Tibial artery (tissue), 4 donors: ENCODE data around the gene DDX4.

ENCODE experiments used
- DNase-seq, 2 donors: peaks; one replicate each; pipeline ENCODE4 v3.0.0-alpha.2; 2019
- H3K27ac ChIP-seq, 2 donors: fragments of 200-600 bp; sonication (generic) in 1 of 2; 1 replicate in 1 of 2; 2 replicates in 1 of 2; pipeline ENCODE4 v1.5.1; 2018 to 2019; ENCODE audit warnings: mild to moderate bottlenecking in 1 of 2
- H3K27me3 ChIP-seq, 2 donors: fragments of 200-600 bp; sonication (generic) in 1 of 2; one replicate each; pipeline versions ENCODE4 v1.5.1 to v1.6.0; 2016 to 2019
- H3K36me3 ChIP-seq, 3 donors: fragments of 200-600 bp; sonication (generic) in 2 of 3; one replicate each; pipeline ENCODE4 v1.5.1; 2016 to 2019; ENCODE audit warnings: mild to moderate bottlenecking in 2 of 3
- H3K4me1 ChIP-seq, 4 donors: fragments of 200-600 bp; sonication (generic) in 2 of 4; 1 replicate in 3 of 4; 2 replicates in 1 of 4; pipeline ENCODE4 v1.5.1; 2016 to 2019
- H3K4me3 ChIP-seq, 2 donors: fragments of 200-600 bp; sonication (generic) in 1 of 2; 1 replicate in 1 of 2; 2 replicates in 1 of 2; pipeline ENCODE4 v1.5.1; 2018 to 2019; ENCODE audit warnings: mild to moderate bottlenecking in 2 of 2
- H3K9me3 ChIP-seq, 3 donors: fragments of 200-600 bp; sonication (generic) in 1 of 3; one replicate each; pipeline ENCODE4 v1.5.1; 2016 to 2019
- CTCF ChIP-seq, 2 experiments: fragments of 200-600 bp in 1 of 2; fragments of 450-650 bp in 1 of 2; IDR thresholded peaks; one replicate each; pipeline ENCODE4 v1.5.1; 2017 to 2019; ENCODE audit warnings: antibody characterized with exemption in 2 of 2, mild to moderate bottlenecking in 1 of 2, moderate library complexity in 1 of 2
- intact Hi-C: fragments of 100-400 bp; cut with DNase I; formaldehyde crosslinking; loops from one replicate; pipeline ENCODE4 v1.15.0; 2023; ENCODE audit warnings: low total_unique reads

Gene DDX4

GRCh38 chr5:55832446-55832845 is 94.6 kb downstream of the DDX4 start:
- no peak overlapping the region for H3K4me3 ChIP-seq
- H3K9me3 ChIP-seq = no peaks in the 10 kb centered on the region
- intact Hi-C loops = no loop called here
- H3K4me1 ChIP-seq = no peaks in the 10 kb centered on the region
- H3K27ac ChIP-seq = no peak overlapping the region
- no peaks in the 10 kb centered on the region for H3K36me3 ChIP-seq
- TF ChIP-seq CTCF (IDR thresholded peaks at IDR 0.05) = no peak
- H3K27me3 ChIP-seq = no peaks in the 10 kb centered on the region
- no peak for DNase-seq

GRCh38 chr5:55836191-55836590 is 98.3 kb downstream of the DDX4 start:
- H3K27me3 ChIP-seq = no peaks in the 10 kb centered on the region
- no peak for DNase-seq
- no peaks in the 10 kb centered on the region for H3K36me3 ChIP-seq
- H3K4me3 ChIP-seq = no peak overlapping the region
- no peaks in the 10 kb centered on the region for H3K9me3 ChIP-seq
- no peak overlapping the region for H3K27ac ChIP-seq
- no peak for TF ChIP-seq CTCF (IDR thresholded peaks at IDR 0.05)
- H3K4me1 ChIP-seq = no peaks in the 10 kb centered on the region
- intact Hi-C loops = no loop called here

- intact Hi-C loops = no loop called here
- TF ChIP-seq CTCF (IDR thresholded peaks at IDR 0.05) = no peak
- H3K36me3 ChIP-seq = no peaks in the 10 kb centered on the region
- H3K4me1 ChIP-seq = no peaks in the 10 kb centered on the region
- H3K4me3 ChIP-seq = no peak overlapping the region
- no peak overlapping the region for H3K27ac ChIP-seq
- DNase-seq = no peak
- H3K27me3 ChIP-seq = no peaks in the 10 kb centered on the region
- no peaks in the 10 kb centered on the region for H3K9me3 ChIP-seq
Measured at GRCh38 chr5:55841976-55842375, 104.1 kb downstream of the DDX4 start.

GRCh38 chr5:55847837-55848236 is 110.0 kb downstream of the DDX4 start:
- no peak for TF ChIP-seq CTCF (IDR thresholded peaks at IDR 0.05)
- Histone ChIP-seq H3K4me3 (no peak overlapping the region), H3K27ac (no peak overlapping the region), H3K9me3 (no peaks in the 10 kb centered on the region), H3K27me3 (no peaks in the 10 kb centered on the region), H3K4me1 (peaks cover 0 to 9% (median 0%) of the 10 kb centered on the region in 4 donors), H3K36me3 (no peaks in the 10 kb centered on the region)
- intact Hi-C loops = no loop called here
- DNase-seq = no peak

- H3K27me3 ChIP-seq = no peaks in the 10 kb centered on the region
- no peaks in the 10 kb centered on the region for H3K9me3 ChIP-seq
- no peak for TF ChIP-seq CTCF (IDR thresholded peaks at IDR 0.05)
- no peaks in the 10 kb centered on the region for H3K36me3 ChIP-seq
- peaks cover 0 to 10% (median 0%) of the 10 kb centered on the region in 4 donors for H3K4me1 ChIP-seq
- no peak overlapping the region for H3K4me3 ChIP-seq
- no peak for DNase-seq
- H3K27ac ChIP-seq = no peak overlapping the region
- intact Hi-C loops = no loop called here
Measured at GRCh38 chr5:55848783-55849182, 110.9 kb downstream of the DDX4 start.
